Left renal pelvis (tissue), 4 donors: ENCODE results near the gene VOPP1. TPM values are rescaled to one million over a fixed set of nuclear protein-coding genes. Genes with fewer than 3 reads are reported as not detected.
"Not testable (repeated sequence)": the region's sequence is repeated elsewhere in the genome, so short reads cannot be mapped to it uniquely, and the experiment has no call there.

Experiments
- DNase-seq, 4 donors: peaks; one replicate each; pipeline ENCODE4 v3.0.0-alpha.2; 2013; ENCODE audit warnings: low read depth in 4 of 4, low spot score in 3 of 4
- polyA plus RNA-seq, 4 donors: library from polyadenylated mRNA; unstranded; fragments of 120-200 nt; gene quantifications; one replicate each; pipeline ENCODE4 v1.2.1, GENCODE V29; 2013; ENCODE audit not compliant: insufficient read length in 4 of 4

The VOPP1 gene
- polyA plus RNA-seq, 4 donors = 41.4 to 61.0 (median 59.6) TPM

DNA sequence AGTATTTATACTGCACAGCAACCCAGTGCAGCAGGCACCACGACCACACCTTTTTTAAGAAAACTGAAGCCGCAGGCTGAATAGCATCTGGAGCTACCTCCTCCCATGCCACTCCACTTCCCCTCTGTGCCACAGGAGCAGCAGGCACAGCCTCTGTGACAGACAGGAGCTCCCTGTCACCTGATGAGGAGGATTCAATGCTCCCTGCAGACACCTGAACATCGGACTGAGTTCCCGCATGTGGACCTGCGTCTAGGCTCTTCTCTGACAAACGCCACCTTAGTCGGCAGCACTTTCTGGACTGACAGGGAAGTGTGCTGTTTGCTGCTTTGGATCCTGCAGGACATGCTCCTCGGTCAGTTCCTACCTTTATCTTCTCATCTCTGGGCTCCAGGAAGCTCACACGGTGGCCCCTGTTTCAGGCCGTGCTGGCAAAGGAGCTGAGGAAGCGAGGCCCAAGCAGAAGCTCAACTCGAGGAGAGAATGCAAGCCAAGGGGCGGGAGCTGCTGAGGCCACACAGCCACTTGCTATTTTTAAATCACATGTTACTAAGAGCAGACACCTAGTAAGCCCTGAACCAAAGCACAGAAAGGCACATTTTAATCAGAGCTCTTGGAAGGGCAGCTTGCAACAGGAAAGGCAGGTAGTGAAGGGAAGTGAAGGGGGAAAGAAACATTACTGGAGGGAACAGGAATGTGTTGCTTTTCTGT, 56.6 kb downstream of the VOPP1 start:
- DNase-seq = no peak

- DNase-seq = no peak
Measured at GRCh38 chr7:55514546-55515265, 57.6 kb downstream of the VOPP1 start.

DNA sequence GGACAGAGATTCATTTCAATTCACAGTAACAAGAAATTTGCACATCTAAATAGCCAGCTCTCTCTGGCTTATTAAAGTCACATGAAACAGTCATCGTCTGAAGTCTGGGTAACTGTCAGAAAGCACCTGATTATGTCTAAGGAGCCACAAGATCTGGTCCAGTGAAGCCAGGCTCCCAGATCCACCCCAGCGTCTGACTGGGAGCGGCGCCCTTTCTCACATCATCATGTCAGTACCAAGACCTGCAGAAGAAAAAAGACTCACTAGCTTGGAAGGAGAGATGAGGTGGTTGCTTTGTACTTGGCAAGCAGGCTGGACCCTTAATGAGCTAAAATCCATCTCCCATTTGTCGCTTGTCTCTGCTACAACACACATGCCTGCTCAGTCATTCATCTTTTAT, 58.4 kb downstream of the VOPP1 start:
- DNase-seq = no peak

GRCh38 chr7:55512635-55513191, 59.6 kb downstream of the VOPP1 start:
- no peak for DNase-seq

DNA sequence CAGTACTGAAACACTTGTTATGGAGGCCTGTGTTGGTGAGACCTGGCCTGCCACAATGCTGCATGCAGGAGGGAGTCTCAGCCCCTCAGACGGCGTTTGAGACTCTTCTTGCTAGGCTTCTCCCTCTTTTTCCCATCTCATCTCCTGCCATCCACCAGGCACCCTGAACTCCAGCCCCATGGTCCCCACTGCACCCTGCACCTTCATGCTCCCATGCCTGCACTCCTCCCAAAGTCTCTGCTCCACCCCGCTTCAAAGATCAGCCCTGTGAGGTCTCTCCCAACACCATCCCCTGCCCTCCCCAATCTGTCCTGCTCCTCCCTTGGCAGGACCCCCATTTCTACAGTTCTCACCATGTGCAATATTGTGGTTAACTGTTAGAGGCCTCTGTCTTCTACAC, 61.7 kb downstream of the VOPP1 start:
- no peak for DNase-seq

DNA sequence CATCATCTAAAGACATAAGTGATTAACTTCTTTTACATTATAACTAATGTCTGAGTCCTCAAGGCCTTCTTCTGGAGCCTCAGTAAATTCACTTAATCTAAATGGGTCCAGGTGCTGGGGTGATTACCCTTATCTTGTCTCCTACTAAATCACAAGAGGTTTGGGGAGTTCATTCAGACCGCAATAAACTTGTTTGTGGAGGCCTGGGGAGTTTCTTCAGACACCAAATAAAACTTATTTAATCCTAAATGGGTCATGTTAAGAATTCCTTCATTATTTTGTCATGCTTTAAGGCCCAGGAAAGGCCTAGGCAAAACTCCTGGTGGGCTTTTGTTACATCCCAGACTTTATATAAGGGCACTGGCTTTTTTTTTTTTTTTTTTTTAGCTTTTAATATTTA, 62.1 kb downstream of the VOPP1 start:
- not testable (repeated sequence) for DNase-seq

- no peak for DNase-seq
Measured at GRCh38 chr7:55509322-55509721, 63.0 kb downstream of the VOPP1 start.

DNA sequence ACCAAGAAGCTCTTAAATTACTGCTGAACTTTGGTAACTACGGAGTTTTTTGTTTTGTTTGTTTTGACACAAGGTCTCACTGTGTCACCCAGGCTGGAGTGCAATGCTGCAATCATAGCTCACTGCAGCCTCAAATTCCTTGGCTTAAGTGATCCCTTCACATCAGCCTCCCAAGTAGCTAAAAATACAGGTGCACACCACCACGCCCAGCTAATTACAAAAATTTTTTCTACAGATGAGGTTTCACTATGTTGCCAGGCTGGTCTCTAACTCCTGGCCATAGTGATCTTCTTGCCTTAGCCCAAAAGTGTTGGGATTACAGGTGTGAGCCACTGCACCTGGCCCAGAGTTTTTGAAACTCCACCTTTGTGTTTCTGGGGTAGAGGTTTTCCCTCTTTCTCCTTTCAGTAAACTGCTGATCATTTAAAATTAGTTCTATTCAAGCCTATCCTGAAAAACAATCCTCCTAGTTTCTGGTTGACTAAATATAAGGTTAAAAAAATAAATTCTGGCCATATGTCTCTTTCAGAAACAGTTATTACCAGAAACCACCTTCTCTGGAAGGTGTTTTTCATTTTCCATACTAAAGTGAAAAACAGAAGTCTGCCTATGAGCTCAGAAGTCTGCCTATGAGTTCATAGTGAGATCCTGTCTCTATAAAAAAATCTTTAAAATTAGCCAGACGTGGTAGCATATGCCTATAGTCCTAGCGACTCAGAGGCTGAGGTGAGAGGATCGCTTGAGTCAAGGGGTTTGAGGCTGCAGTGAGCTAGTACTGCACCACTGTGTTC, 63.9 kb downstream of the VOPP1 start:
- no peak for DNase-seq

- no peak for DNase-seq
Measured at GRCh38 chr7:55507743-55508142, 64.6 kb downstream of the VOPP1 start.

DNA sequence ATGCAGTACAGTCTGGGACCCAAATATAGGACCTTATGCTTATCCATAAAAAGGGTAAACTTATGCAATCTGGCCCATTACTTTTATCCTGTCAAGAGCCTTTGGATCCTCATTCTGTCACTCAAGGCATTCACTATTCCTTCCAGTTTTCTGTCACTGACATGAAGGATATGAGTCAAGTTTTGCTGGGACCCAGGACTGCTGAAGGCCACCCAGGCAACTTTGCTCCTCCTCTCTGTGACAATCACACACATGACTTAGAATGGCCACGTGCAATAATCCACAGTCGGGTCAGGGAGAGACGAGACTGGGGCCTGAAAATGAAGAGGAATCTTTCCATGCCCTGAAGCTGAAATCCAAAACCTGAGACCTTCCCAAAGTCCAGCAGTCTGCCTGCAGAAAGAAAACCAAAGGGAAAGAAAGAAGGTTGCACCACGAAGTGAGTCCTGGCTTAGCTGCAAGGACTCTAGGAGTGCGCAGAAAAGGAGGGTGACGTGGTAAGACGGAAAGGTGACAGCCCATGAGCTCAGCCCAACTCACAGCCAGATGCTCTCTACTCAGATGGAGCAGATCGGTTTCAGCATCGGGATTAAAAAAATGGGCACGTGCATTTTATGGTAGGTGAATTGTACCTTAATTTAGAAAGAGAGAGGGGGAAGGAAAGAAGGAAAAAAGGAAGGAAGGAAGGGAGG, 67.2 kb downstream of the VOPP1 start:
- no peak for DNase-seq

GRCh38 chr7:55504093-55504859, 68.0 kb downstream of the VOPP1 start:
- no peak for DNase-seq

- no peak for DNase-seq
Measured at GRCh38 chr7:55502858-55503440, 69.4 kb downstream of the VOPP1 start.

DNA sequence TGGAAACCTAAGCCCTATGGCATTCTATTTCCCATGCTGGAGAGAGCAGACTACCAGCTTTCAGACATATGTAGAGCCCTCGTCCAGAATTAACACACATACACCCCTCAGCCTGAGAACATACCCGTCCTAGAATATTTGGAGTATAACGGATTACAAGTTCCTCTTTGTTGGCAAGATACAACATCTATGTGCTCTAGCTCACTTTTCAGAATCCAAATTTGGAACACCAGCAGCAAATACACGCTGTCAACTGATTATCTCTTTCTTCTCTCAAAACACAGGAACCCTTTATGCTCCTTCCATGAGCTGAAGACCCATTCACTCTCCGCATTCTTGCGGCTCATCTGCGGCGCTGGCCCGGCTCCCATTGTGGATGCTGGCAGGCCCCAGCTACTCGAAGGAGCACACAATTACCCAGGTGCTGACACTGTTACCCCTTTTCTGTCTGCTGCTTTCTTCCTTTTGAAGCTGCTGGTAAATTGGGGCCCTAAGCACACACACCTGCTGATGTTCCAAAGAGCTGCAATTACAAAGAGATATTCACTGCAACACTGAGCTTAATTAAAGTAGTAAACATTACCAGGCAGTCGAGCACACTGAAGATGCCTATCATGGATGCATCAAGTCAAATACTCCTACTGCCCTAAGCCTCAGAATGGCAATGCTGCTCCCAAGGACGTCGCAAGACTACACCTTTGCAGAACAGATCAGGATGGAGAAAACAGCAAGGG, 70.0 kb downstream of the VOPP1 start:
- DNase-seq = no peak

DNA sequence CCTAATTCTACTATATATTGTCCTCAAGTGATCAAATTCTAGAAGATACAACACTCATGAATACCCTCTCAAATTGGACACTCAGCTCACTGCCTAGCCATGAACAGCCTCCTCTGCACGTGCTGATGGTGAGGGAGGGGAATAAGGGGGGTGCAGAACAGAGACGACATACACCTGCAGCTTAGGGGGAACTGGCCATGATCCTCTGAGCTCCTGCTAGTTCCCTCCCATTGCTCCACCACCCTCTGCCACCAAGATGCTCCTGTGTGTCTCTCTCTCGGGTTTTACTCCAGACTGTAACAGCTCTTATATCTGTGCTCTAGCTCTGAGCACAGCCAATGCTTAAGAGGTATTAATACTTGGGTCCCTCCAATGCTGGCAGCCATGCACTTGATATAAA, 70.7 kb downstream of the VOPP1 start:
- no peak for DNase-seq

DNA sequence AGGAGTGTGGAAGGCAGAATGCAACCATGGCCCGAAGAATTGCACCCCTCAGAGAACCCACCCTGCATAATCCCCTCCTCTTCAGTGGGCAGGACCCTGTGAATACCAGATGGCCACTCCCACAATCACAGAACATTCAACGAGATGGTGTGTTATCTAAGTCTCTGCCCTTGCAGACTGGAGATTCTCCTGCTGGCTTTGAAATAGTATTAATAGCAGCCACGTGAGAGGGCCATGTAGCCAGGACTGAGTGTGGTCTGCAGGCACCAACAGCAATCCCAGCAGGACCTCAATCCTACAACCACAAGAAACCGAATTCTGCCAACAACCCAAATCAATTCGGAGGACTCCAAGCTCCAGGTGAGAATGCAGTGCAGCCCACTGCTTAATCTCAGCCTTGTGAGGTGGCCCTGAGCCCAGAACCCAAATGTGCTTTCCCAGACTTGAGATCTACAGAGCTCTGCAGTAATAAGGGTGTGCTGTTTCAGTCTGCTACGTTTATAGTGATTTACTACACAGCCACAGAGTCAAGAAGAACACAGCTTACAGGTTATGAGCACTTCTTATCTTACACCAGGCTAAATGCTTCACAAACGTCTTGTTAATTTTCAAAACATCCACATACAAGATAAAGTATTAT, 72.1 kb downstream of the VOPP1 start:
- DNase-seq = no peak

- DNase-seq = no peak
Measured at GRCh38 chr7:55499591-55499990, 72.7 kb downstream of the VOPP1 start.

GRCh38 chr7:55498770-55499169, 73.5 kb downstream of the VOPP1 start:
- no peak for DNase-seq

GRCh38 chr7:55498142-55498541, 74.2 kb downstream of the VOPP1 start:
- DNase-seq = no peak
